Left ventricle myocardium inferior (tissue), 1 donor: ENCODE results near the gene SLC22A7. TPM values are rescaled to one million over a fixed set of nuclear protein-coding genes. Genes with fewer than 3 reads are reported as not detected.
"Not testable (repeated sequence)": the region's sequence is repeated elsewhere in the genome, so short reads cannot be mapped to it uniquely, and the experiment has no call there.

Experiments
- DNase-seq: peaks from one replicate; pipeline ENCODE4 v3.0.0-alpha.2; 2020
- H3K27ac ChIP-seq: fragments of 200-600 bp; replicated peaks from 2 replicates; pipeline ENCODE4 v1.8.0; 2021
- H3K27me3 ChIP-seq: fragments of 200-600 bp; 2 replicates; pipeline ENCODE4 v1.8.0; 2021; ENCODE audit warnings: low read depth
- H3K36me3 ChIP-seq: fragments of 200-600 bp; 2 replicates; pipeline ENCODE4 v1.8.0; 2021
- H3K4me1 ChIP-seq: fragments of 200-600 bp; 2 replicates; pipeline ENCODE4 v1.8.0; 2021
- H3K4me3 ChIP-seq: fragments of 200-600 bp; 2 replicates; pipeline ENCODE4 v1.8.0; 2021; ENCODE audit warnings: mild to moderate bottlenecking, moderate library complexity
- H3K9me3 ChIP-seq: fragments of 200-600 bp; replicated peaks from 2 replicates; pipeline ENCODE4 v1.8.0; 2021
- intact Hi-C: fragments of 100-400 bp; cut with micrococcal nuclease; formaldehyde crosslinking; loops from one replicate; pipeline ENCODE4 v1.11.0; 2022
- total RNA-seq: library from RNA; stranded (reverse); fragmentation: NEBNext Ultra II Directional; extraction: Animal tissue kit (Norgen Biotek cat#: 25700); gene quantifications from one replicate; pipeline ENCODE4 v1.2.1, GENCODE V29; 2021
- TF ChIP-seq, protein P1 (sequence below): fragments of 200-600 bp; IDR thresholded peaks from 2 replicates; pipeline ENCODE4 v1.8.0; 2021; ENCODE audit warnings: antibody characterized with exemption, mild to moderate bottlenecking, borderline replicate concordance
- donor health status: DM: no; HTN: yes; CAD: no; lungs with severe emphysema.

SLC22A7 gene
- total RNA-seq, 1 donor from 2014 or later: not detected

DNA sequence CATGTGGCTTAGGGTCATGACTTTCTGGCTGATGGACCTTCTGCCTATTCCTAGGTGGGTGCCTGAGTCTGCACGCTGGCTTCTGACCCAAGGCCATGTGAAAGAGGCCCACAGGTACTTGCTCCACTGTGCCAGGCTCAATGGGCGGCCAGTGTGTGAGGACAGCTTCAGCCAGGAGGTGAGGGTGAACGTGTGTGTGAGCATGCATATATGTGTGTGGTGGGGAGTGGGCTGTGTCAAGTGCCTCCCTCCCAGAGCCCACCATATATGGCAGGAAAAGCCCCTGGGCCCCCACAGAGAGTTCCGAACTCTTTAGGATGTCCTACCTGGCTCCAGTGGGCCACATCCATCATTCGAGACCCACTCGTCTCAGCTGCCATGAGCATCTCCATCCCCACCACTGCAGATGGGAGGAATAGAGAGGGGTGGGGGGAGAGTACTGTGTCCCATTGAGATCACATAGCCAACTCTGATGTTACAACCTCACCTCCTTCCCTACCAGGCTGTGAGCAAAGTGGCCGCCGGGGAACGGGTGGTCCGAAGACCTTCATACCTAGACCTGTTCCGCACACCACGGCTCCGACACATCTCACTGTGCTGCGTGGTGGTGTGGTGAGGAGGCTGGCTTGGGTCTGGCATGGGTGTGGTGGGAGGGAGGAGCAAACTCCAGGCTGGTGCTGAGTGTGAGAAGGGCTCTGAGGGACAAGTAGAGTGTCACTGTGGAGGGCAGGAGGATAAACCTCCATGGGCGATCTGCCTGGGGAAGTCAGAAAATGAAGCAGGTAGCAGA lies 3.2 kb downstream of the SLC22A7 start:
- Histone ChIP-seq H3K27ac (no peak overlapping the region), H3K27me3 (peaks cover 30% of the 10 kb centered on the region), H3K4me1 (peaks cover 18% of the 10 kb centered on the region), H3K36me3 (no peaks in the 10 kb centered on the region), H3K4me3 (no peak overlapping the region), H3K9me3 (no peaks in the 10 kb centered on the region)
- DNase-seq: no peak
- TF ChIP-seq, protein P1, sequence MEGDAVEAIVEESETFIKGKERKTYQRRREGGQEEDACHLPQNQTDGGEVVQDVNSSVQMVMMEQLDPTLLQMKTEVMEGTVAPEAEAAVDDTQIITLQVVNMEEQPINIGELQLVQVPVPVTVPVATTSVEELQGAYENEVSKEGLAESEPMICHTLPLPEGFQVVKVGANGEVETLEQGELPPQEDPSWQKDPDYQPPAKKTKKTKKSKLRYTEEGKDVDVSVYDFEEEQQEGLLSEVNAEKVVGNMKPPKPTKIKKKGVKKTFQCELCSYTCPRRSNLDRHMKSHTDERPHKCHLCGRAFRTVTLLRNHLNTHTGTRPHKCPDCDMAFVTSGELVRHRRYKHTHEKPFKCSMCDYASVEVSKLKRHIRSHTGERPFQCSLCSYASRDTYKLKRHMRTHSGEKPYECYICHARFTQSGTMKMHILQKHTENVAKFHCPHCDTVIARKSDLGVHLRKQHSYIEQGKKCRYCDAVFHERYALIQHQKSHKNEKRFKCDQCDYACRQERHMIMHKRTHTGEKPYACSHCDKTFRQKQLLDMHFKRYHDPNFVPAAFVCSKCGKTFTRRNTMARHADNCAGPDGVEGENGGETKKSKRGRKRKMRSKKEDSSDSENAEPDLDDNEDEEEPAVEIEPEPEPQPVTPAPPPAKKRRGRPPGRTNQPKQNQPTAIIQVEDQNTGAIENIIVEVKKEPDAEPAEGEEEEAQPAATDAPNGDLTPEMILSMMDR: no peak
- intact Hi-C loops: no loop called here

DNA sequence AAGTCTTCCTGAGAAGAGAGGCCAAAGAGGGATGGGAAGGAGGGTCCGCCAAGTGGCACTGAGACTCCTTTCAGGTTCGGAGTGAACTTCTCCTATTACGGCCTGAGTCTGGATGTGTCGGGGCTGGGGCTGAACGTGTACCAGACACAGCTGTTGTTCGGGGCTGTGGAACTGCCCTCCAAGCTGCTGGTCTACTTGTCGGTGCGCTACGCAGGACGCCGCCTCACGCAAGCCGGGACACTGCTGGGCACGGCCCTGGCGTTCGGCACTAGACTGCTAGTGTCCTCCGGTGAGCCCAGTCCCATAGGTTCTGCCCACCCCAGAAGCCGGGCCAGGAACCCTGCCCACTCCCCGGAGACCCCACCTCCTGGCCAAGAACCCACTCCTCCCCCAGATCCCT lies 4.1 kb downstream of the SLC22A7 start:
- Histone ChIP-seq H3K27me3 (peaks cover 30% of the 10 kb centered on the region), H3K27ac (no peak overlapping the region), H3K4me1 (peaks cover 20% of the 10 kb centered on the region), H3K9me3 (no peaks in the 10 kb centered on the region), H3K36me3 (no peaks in the 10 kb centered on the region), H3K4me3 (no peak overlapping the region)
- DNase-seq: no peak
- TF ChIP-seq, protein P1: no peak
- intact Hi-C loops: no loop called here

DNA sequence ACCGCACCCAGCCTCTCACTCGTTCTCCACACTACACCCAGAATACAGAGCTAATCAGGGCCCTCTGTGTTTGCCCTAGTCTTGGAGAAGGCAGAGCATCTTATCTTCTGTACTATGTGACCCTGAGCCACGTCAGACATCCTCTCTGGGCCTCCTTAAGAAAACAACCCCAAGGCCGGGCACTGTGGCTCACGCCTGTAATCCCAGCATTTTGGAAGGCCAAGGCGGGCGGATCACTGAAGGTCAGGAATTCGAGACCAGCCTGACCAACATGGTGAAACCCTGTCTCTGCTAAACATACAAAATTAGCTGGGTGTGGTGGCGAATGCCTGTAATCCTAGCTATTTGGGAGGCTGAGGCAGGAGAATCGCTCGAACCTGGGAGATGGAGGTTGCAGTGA lies 4.9 kb downstream of the SLC22A7 start:
- H3K4me3 ChIP-seq, intact Hi-C loops, H3K36me3 ChIP-seq, H3K27ac ChIP-seq, DNase-seq, H3K9me3 ChIP-seq: not testable (repeated sequence)
- peaks cover 27% of the 10 kb centered on the region for H3K27me3 ChIP-seq
- peaks cover 17% of the 10 kb centered on the region for H3K4me1 ChIP-seq

DNA sequence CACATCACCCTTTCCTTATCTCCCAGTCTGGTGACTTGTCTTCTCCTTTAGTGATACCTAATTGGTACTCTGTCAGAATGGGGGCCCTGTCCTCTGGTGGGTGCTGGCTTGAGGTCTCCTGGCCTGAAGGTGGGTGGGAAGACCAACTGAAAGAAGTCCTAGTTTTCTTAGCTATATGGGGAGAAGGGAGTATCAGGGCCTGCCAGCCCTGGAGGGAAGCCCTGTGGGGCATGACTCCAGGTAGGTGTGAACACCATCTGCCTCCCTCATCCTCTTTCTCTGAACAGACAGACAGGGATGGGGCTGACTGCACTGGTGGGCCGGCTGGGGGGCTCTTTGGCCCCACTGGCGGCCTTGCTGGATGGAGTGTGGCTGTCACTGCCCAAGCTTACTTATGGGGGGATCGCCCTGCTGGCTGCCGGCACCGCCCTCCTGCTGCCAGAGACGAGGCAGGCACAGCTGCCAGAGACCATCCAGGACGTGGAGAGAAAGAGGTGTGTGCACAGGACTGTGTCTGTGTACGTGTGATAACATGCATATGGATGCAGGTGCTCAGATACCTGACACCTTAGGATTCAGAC lies 5.8 kb downstream of the SLC22A7 start:
- no peaks in the 10 kb centered on the region for H3K36me3 ChIP-seq
- peaks cover 19% of the 10 kb centered on the region for H3K27me3 ChIP-seq
- no peak overlapping the region for H3K27ac ChIP-seq
- peaks cover 22% of the 10 kb centered on the region for H3K4me1 ChIP-seq
- no peaks in the 10 kb centered on the region for H3K9me3 ChIP-seq
- no peak overlapping the region for H3K4me3 ChIP-seq
- TF ChIP-seq, protein P1: no peak
- intact Hi-C loops: no loop called here
- DNase-seq: no peak

DNA sequence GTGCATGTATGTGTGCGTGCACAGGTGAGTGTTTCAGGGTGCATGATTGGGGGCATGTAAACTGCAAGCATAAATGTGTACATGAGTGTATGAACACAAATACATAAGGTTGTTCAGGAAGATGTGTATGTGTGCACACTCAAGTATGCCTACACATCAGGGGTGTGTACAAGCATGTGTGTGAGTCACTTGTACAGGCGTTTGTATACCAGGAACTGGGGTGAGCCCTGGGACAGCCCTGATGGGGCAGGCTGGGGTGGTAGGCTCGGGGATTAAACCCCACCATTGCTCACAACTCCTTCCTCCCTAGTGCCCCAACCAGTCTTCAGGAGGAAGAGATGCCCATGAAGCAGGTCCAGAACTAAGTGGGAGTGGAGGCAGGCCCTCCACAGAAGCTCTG lies 6.3 kb downstream of the SLC22A7 start:
- peaks cover 15% of the 10 kb centered on the region for H3K27me3 ChIP-seq
- intact Hi-C loops: no loop called here
- no peaks in the 10 kb centered on the region for H3K9me3 ChIP-seq
- TF ChIP-seq, protein P1: no peak
- no peak overlapping the region for H3K27ac ChIP-seq
- H3K36me3 ChIP-seq: no peaks in the 10 kb centered on the region
- no peak overlapping the region for H3K4me3 ChIP-seq
- no peak for DNase-seq
- peaks cover 25% of the 10 kb centered on the region for H3K4me1 ChIP-seq

DNA sequence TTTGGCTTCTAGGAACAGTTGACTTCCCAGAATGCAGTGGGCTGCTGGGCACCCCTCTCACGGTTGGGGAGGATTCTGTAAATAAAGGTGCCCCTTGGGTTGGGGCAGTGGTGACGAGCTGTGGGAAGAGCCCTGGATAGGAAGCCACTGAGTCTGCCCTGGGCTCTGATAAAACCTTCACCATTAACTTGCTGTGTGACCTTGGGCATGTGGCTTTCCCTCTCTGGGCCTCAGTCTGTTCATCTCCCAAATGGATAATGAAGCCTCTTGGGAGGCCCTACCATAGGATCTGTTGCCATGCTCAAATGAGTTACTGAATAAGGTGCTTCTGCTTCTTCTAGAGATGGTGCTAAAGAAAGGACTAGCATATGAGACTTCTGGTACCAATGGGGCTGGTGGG lies 6.8 kb downstream of the SLC22A7 start:
- peaks cover 10% of the 10 kb centered on the region for H3K27me3 ChIP-seq
- H3K27ac ChIP-seq: no peak overlapping the region
- H3K36me3 ChIP-seq: no peaks in the 10 kb centered on the region
- no peak overlapping the region for H3K4me3 ChIP-seq
- TF ChIP-seq, protein P1: no peak
- intact Hi-C loops: no loop called here
- no peaks in the 10 kb centered on the region for H3K9me3 ChIP-seq
- H3K4me1 ChIP-seq: peaks cover 25% of the 10 kb centered on the region
- DNase-seq: no peak
